K562 (cell line): ENCODE data around the gene AMIGO1. TPM values are rescaled to one million over a fixed set of nuclear protein-coding genes. Genes with fewer than 3 reads are reported as not detected.

ENCODE experiments used
- BRCA1 ChIP-seq, 2 experiments: fragments of 450-650 bp in 1 of 2; sonication (generic) in 1 of 2; formaldehyde crosslinking in 1 of 2; IDR thresholded peaks; 2 replicates each; pipeline versions ENCODE4 v1.5.0 to v1.6.1; 2017 to 2020; ENCODE audit warnings: mild to moderate bottlenecking in 1 of 2, missing genetic modification reagents in 1 of 2
- E2F4 ChIP-seq: sonication (generic); formaldehyde crosslinking; IDR thresholded peaks from 2 replicates; pipeline ENCODE4 v1.8.0; 2022; ENCODE audit warnings: mild to moderate bottlenecking, low read depth, missing genetic modification reagents
- FOXO4 ChIP-seq: fragments of 450-650 bp; formaldehyde crosslinking; IDR thresholded peaks from 2 replicates; pipeline ENCODE4 v1.4.0; 2020; ENCODE audit warnings: mild to moderate bottlenecking, moderate library complexity
- GABPB1 ChIP-seq: sonication (generic); formaldehyde crosslinking; IDR thresholded peaks from 2 replicates; pipeline ENCODE4 v1.8.0; 2022; ENCODE audit warnings: mild to moderate bottlenecking, missing genetic modification reagents
- IRF1 ChIP-seq: sonication (generic); formaldehyde crosslinking; IDR thresholded peaks from 2 replicates; pipeline ENCODE4 v1.8.0; 2022; ENCODE audit warnings: missing genetic modification reagents, mild to moderate bottlenecking, borderline replicate concordance
- NCOA6 ChIP-seq: fragments of 450-650 bp; IDR thresholded peaks from 2 replicates; pipeline ENCODE4 v1.6.1; 2017; ENCODE audit warnings: mild to moderate bottlenecking
- PKNOX1 ChIP-seq: fragments of 450-650 bp; IDR thresholded peaks from 2 replicates; pipeline ENCODE4 v1.6.1; 2016
- RNF2 ChIP-seq: sonication (generic); IDR thresholded peaks from 2 replicates; pipeline ENCODE4 v1.6.1; 2016
- ZBTB7A ChIP-seq: IDR thresholded peaks from 2 replicates; pipeline ENCODE4 v1.6.1; 2011; ENCODE audit warnings: low read depth, mild to moderate bottlenecking, low read length, moderate library complexity, borderline replicate concordance; ENCODE audit not compliant: control insufficient read depth
- ZNF384 ChIP-seq: IDR thresholded peaks from 2 replicates; pipeline ENCODE4 v1.6.1; 2012; ENCODE audit warnings: low read depth, low read length, improper control_type of control experiment
- ZNF398 ChIP-seq: fragments of 250-450 bp; sonication (Bioruptor Pico); IDR thresholded peaks from 2 replicates; pipeline ENCODE4 v1.8.0; 2021; ENCODE audit warnings: moderate library complexity, mild to moderate bottlenecking, inconsistent platforms
- ZNF449 ChIP-seq: fragments of 250-450 bp; sonication (Bioruptor Pico); IDR thresholded peaks from 2 replicates; pipeline ENCODE4 v1.8.0; 2022; ENCODE audit warnings: moderate library complexity, mild to moderate bottlenecking, inconsistent platforms
- ZNF740 ChIP-seq, 3 experiments: fragments of 200-800 bp in 1 of 3; sonication (Bioruptor generic) in 1 of 3; sonication (generic) in 1 of 3; formaldehyde crosslinking in 1 of 3; IDR thresholded peaks; 2 replicates each; pipeline versions ENCODE4 v1.6.1 to v1.8.0; 2016 to 2022; ENCODE audit warnings: mild to moderate bottlenecking in 2 of 3, missing compliant biosample characterization in 2 of 3, missing genetic modification characterization in 2 of 3, missing genetic modification reagents in 1 of 3
- ZNF764 ChIP-seq: fragments of 250-450 bp; sonication (Bioruptor Pico); IDR thresholded peaks from 2 replicates; pipeline ENCODE4 v1.4.0; 2020; ENCODE audit warnings: low read depth, mild to moderate bottlenecking, moderate library complexity
- polyA plus RNA-seq, 8 experiments: library from polyadenylated mRNA; depleted of rRNA in 4 of 8; stranded (reverse) in 5 of 8; unstranded in 3 of 8; fragments of >200 nt; fragmentation: Nextera tagmentation in 2 of 8; fragmentation: Illumina TruSeq in 1 of 8; extraction: Ambion mirVana in 2 of 8; extraction: Trizol in 1 of 8; gene quantifications; 2 replicates each; pipeline versions ENCODE4 v1.2.1 to v1.2.3, GENCODE V29; 2011 to 2014; ENCODE audit warnings: inconsistent platforms in 1 of 8, missing spikeins in 1 of 8
- total RNA-seq, 7 experiments: library from RNA; depleted of rRNA in 6 of 7; stranded (reverse); fragments of >200 nt in 6 of 7; fragmentation: Illumina TruSeq in 2 of 7; extraction: Trizol in 2 of 7; gene quantifications; 2 replicates each; pipeline versions ENCODE4 v1.2.1 to v1.2.3, GENCODE V29; 2011 to 2021; ENCODE audit warnings: low replicate concordance in 1 of 7

AMIGO1 gene
- total and polyA plus RNA-seq, 9 of the 15 experiments (the other 6 are each of a cell fraction or from before 2014, with no cell fraction given) = 0.24 to 1.0 (median 0.54) TPM

GRCh38 chr1:109548321-109549267, 39.1 kb upstream of the AMIGO1 start, which contains the start of gene GNAI3 (continued):
- TF ChIP-seq ZNF398 (CRISPR knock-in tag) (no peak), BRCA1 (IDR thresholded peaks at IDR 0.05) (no peak), BRCA1 (CRISPR knock-in tag; IDR thresholded peaks at IDR 0.05) (no peak), IRF1 (peak; percentile 35; the same call in 1 of the 2 replicates), GABPB1 (CRISPR knock-in tag) (peak; percentile 97), FOXO4 (CRISPR knock-in tag) (no peak), ZNF449 (no peak), ZNF384 (no peak; the same call in 1 of the 2 replicates), NCOA6 (no peak), E2F4 (CRISPR knock-in tag) (no peak), ZNF740 (CRISPR knock-in tag; IDR thresholded peaks at IDR 0.05) (no peak; the same call in 1 of the 2 replicates), ZNF740 (tag; IDR thresholded peaks at IDR 0.05) (no peak), RNF2 (peak; percentile 57; the same call in 1 of the 2 replicates), ZNF764 (CRISPR knock-in tag) (no peak), PKNOX1 (peak; percentile 61), ZBTB7A (peak; percentile 73)
